HFFc6 (cell line): ENCODE results near the gene TRAPPC14. TPM values are rescaled to one million over a fixed set of nuclear protein-coding genes. Genes with fewer than 3 reads are reported as not detected.
A peak's percentile ranks its signal among the peaks of the same experiment; 100 is the strongest.
"Not testable (repeated sequence)": the region's sequence is repeated elsewhere in the genome, so short reads cannot be mapped to it uniquely, and the experiment has no call there.

Source experiments
- DNase-seq: peaks from one replicate; pipeline ENCODE4 v3.0.0-alpha.2; 2018
- H3K27ac Mint-ChIP-seq: 2 replicates; pipeline ENCODE4 v1.8.0; 2020; ENCODE audit warnings: mild to moderate bottlenecking, mixed read lengths
- H3K27me3 Mint-ChIP-seq: 2 replicates; pipeline ENCODE4 v1.8.0; 2021; ENCODE audit warnings: mild to moderate bottlenecking, moderate library complexity, mixed read lengths; ENCODE audit not compliant: insufficient read depth
- H3K36me3 Mint-ChIP-seq: 2 replicates; pipeline ENCODE4 v1.8.0; 2021; ENCODE audit warnings: low read depth, mixed read lengths
- H3K4me1 Mint-ChIP-seq: 2 replicates; pipeline ENCODE4 v1.8.0; 2020; ENCODE audit warnings: low read depth, mixed read lengths
- H3K4me3 Mint-ChIP-seq: 2 replicates; pipeline ENCODE4 v1.8.0; 2020; ENCODE audit warnings: mild to moderate bottlenecking, moderate library complexity, mixed read lengths
- H3K9me3 Mint-ChIP-seq: 2 replicates; pipeline ENCODE4 v1.8.0; 2020; ENCODE audit warnings: mild to moderate bottlenecking, mixed read lengths
- CTCF ChIP-seq: fragments of 200-600 bp; sonication (generic); IDR thresholded peaks from 2 replicates; pipeline ENCODE4 v1.5.0; 2021; ENCODE audit warnings: antibody characterized with exemption, mild to moderate bottlenecking
- total RNA-seq, 6 experiments: library from RNA; stranded (reverse); fragmentation: NEBNext Ultra II Directional; extraction: Animal tissue kit (Norgen Biotek cat#: 25700); gene quantifications; 2 replicates in 1 of 6; 3 replicates in 5 of 6; pipeline ENCODE4 v1.2.3, GENCODE V29; 2021

Gene TRAPPC14
- total RNA-seq, 6 experiments from 2014 or later = 19.1 to 23.4 (median 21.7) TPM

GRCh38 chr7:100192969-100193368 is 34.4 kb upstream of the TRAPPC14 start:
- Mint-ChIP-seq H3K27me3 (peaks cover 15% of the 10 kb centered on the region), H3K9me3 (no peaks in the 10 kb centered on the region), H3K4me3 (no peak overlapping the region), H3K27ac (no peak overlapping the region), H3K4me1 (peaks cover 11% of the 10 kb centered on the region), H3K36me3 (no peaks in the 10 kb centered on the region)
- no peak for TF ChIP-seq CTCF
- DNase-seq = no peak

GRCh38 chr7:100192281-100192862 is 33.8 kb upstream of the TRAPPC14 start:
- Mint-ChIP-seq H3K4me1 (peaks cover 11% of the 10 kb centered on the region), H3K27me3 (peaks cover 13% of the 10 kb centered on the region)
- not testable (repeated sequence) for H3K4me3 Mint-ChIP-seq, H3K36me3 Mint-ChIP-seq, DNase-seq, H3K27ac Mint-ChIP-seq, H3K9me3 Mint-ChIP-seq

- peaks cover 12% of the 10 kb centered on the region for H3K27me3 Mint-ChIP-seq
- no peak overlapping the region for H3K4me3 Mint-ChIP-seq
- H3K36me3 Mint-ChIP-seq = no peaks in the 10 kb centered on the region
- H3K9me3 Mint-ChIP-seq = no peaks in the 10 kb centered on the region
- DNase-seq = peak; percentile 20
- no peak overlapping the region for H3K27ac Mint-ChIP-seq
- TF ChIP-seq CTCF = no peak
- H3K4me1 Mint-ChIP-seq = peaks cover 11% of the 10 kb centered on the region
These were observed 33.3 kb upstream of the TRAPPC14 start for GRCh38 chr7:100191775-100192174.

- Mint-ChIP-seq H3K27me3 (peaks cover 12% of the 10 kb centered on the region), H3K4me1 (peaks cover 11% of the 10 kb centered on the region), H3K4me3 (no peak overlapping the region), H3K36me3 (no peaks in the 10 kb centered on the region), H3K9me3 (no peaks in the 10 kb centered on the region), H3K27ac (no peak overlapping the region)
- TF ChIP-seq CTCF = peak; percentile 72
- DNase-seq = peak; percentile 37
These were observed 31.7 kb upstream of the TRAPPC14 start for GRCh38 chr7:100190048-100190711.

GRCh38 chr7:100189061-100189460 is 30.5 kb upstream of the TRAPPC14 start:
- H3K9me3 Mint-ChIP-seq = no peaks in the 10 kb centered on the region
- H3K4me3 Mint-ChIP-seq = no peak overlapping the region
- no peak for DNase-seq
- peaks cover 11% of the 10 kb centered on the region for H3K4me1 Mint-ChIP-seq
- peak; percentile 32 for TF ChIP-seq CTCF
- H3K27me3 Mint-ChIP-seq = peaks cover 12% of the 10 kb centered on the region
- H3K36me3 Mint-ChIP-seq = no peaks in the 10 kb centered on the region
- H3K27ac Mint-ChIP-seq = no peak overlapping the region

- H3K27me3 Mint-ChIP-seq = peaks cover 21% of the 10 kb centered on the region
- H3K4me3 Mint-ChIP-seq = no peak overlapping the region
- no peak overlapping the region for H3K27ac Mint-ChIP-seq
- no peak for DNase-seq
- TF ChIP-seq CTCF = no peak
- no peaks in the 10 kb centered on the region for H3K4me1 Mint-ChIP-seq
- no peaks in the 10 kb centered on the region for H3K9me3 Mint-ChIP-seq
- H3K36me3 Mint-ChIP-seq = no peaks in the 10 kb centered on the region
These were observed 27.2 kb upstream of the TRAPPC14 start for GRCh38 chr7:100185726-100186125.

- H3K36me3 Mint-ChIP-seq, H3K27ac Mint-ChIP-seq, H3K4me1 Mint-ChIP-seq, H3K4me3 Mint-ChIP-seq, DNase-seq, H3K9me3 Mint-ChIP-seq: not testable (repeated sequence)
- H3K27me3 Mint-ChIP-seq = peaks cover 15% of the 10 kb centered on the region
These were observed 24.6 kb upstream of the TRAPPC14 start for GRCh38 chr7:100183090-100183489.

GRCh38 chr7:100182616-100183015 is 24.1 kb upstream of the TRAPPC14 start:
- H3K27ac Mint-ChIP-seq, DNase-seq, H3K4me3 Mint-ChIP-seq, H3K4me1 Mint-ChIP-seq, H3K9me3 Mint-ChIP-seq, H3K36me3 Mint-ChIP-seq: not testable (repeated sequence)
- H3K27me3 Mint-ChIP-seq = peaks cover 15% of the 10 kb centered on the region

GRCh38 chr7:100180084-100180483 is 21.6 kb upstream of the TRAPPC14 start:
- not testable (repeated sequence) for H3K9me3 Mint-ChIP-seq, H3K27ac Mint-ChIP-seq, H3K4me1 Mint-ChIP-seq, H3K4me3 Mint-ChIP-seq, H3K36me3 Mint-ChIP-seq, DNase-seq
- peaks cover 19% of the 10 kb centered on the region for H3K27me3 Mint-ChIP-seq
